Activated naive CD4-positive, alpha-beta T cell treated with anti-CD3 and anti-CD28 coated beads, Interleukin-2, amount 50 U/mL, for 72 hours (primary cell): ENCODE results near the gene OR2B6. TPM values are rescaled to one million over a fixed set of nuclear protein-coding genes. Genes with fewer than 3 reads are reported as not detected.

ENCODE experiments used
- total RNA-seq, 2 donors: library from RNA; stranded (reverse); gene quantifications; one replicate each; pipeline ENCODE4 v1.2.3, GENCODE V29; 2022

Gene OR2B6
- total RNA-seq, 2 donors from 2014 or later, result not detected

Other genes starting within 250 kb of the OR2B6 start
- gene OR2B2, start 44.8 kb upstream of the OR2B6 start, total RNA-seq, result not detected
- 10 to 100 TPM in 1 of 2 donors, 1 to 10 TPM in 1; 2.1 to 35.7 TPM for gene ZNF165, start 123.3 kb downstream of the OR2B6 start, total RNA-seq
- 1 to 10 TPM; 3.3 to 3.5 TPM for gene ZSCAN16, start 167.4 kb downstream of the OR2B6 start, total RNA-seq
- 10 to 100 TPM; 21.7 to 26.0 TPM for gene ZKSCAN8, start 184.6 kb downstream of the OR2B6 start, total RNA-seq